ENCODE results near the gene CDT1.

GRCh38 chr16:88830783-88831182 is 27.2 kb downstream of the CDT1 start:
- no peak for TF ChIP-seq CTCF (IDR thresholded peaks at IDR 0.05)
- no peak for TF ChIP-seq POLR2A (IDR thresholded peaks at IDR 0.05)

Measured in thyroid gland (tissue), 4 donors.